Measurements from ENCODE around the gene CNIH3.

The CNIH3 gene

DNA sequence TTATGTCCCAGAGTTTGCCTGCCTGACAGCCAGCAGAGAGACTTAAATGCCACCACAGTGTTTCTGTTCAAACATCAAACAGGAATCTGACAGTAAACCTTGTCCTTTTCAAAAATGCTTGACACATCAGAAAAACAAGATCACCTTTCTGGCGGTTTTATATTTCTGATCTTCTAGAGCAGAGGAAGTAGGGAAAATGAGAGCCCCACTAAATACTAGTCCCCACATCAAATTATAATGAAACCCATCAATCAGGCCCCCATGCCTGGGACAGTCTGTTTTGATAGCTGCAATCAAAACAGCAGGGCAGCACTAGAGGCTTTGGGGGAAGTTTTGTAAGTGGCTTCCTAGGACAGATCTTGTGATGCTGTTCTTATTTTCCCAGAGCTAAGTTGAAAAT lies 129.3 kb downstream of the CNIH3 start:
- no peak for DNase-seq (ENCODE audit: low read depth in 2 of 2)

DNA sequence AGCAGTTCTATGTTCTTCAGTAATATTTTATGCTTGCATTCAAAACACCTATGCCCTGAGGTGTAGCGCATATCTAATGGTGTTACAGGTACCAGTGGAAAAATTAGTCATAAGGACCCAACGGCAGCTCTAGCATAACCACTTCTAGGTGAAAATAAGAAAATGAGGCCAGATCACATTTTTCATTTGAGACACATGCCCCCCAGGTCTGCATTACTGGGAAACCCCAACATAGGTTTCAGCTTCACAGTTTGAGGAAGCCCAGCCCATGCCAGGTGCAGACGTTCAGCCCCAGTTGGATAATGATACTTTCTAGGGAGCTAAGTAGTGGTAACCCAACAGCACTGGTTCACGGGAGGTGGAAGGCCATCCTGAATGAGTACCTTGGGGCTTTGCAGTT lies 129.8 kb downstream of the CNIH3 start:
- DNase-seq (ENCODE audit: low read depth in 2 of 2) = no peak

DNA sequence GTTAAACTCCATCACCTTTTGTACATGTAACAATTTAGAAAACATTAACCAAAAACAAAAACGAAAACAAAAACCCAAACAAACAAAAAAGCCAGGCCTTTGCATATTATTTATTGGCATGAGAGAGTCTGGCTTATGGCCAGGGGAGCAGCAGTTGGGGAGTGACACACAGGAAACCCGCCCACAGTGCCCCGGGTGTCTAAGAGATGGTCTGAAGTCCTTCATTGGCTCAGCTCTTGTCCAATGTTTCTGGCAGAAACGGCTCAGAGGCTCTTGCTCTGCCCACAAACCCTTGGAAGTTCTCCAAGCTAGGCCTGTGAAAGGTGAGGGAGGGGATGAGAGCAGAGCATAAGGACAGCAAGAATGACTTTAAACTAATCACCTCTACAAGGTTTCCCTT lies 131.5 kb downstream of the CNIH3 start:
- DNase-seq (ENCODE audit: low read depth in 2 of 2) = no peak

DNA sequence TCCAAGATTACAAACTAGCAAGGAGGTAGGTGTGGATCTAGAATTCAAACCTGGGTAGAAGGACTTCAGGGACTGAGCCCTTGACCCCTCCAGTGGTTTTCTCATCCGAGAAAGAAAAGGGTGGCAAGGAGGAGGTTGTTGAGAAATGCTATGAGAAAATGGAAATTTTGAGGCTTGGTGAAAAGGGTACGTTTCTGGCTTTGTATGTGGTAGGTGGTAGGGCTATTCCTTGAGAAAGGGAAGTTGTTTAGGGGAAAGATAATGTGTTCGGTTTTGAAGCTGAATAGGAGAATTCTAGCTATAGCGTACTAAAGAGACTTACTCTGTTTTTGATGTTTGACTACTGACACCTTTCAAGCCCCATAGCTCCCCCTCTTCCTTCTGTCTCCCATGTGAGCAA lies 133.8 kb downstream of the CNIH3 start:
- no peak for DNase-seq (ENCODE audit: low read depth in 2 of 2)

DNA sequence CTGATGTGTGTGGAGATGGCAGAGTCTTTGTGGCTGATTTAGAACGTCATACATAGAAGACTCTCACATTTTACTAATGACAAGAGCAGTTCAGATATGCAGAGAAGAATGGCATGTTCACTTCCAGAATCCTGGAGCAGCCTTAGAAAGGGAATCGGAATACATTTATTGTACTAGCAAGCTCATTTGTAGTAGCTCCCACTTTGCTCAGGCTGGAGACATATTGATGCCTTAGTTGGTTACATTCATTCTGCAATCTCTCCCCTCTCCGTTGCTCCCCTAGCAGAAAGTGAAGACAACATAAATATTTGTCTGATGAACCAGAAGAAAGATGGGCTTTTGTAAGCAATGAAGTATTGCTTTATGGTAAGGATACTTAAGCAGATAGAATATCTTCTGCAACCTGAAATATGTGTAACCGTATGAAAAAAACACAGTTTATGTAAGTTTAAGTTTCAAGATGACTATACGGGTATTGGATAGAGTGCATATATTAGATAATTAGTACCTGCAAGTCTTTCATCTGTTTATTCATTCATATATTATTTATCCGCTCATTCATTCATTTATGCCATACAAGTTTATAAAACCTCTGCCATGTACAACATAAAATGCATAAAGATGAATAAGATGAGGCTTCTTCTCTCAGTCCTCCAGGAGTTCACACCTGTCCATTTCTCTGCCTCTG lies 135.7 kb downstream of the CNIH3 start:
- DNase-seq (ENCODE audit: low read depth in 2 of 2) = no peak

DNA sequence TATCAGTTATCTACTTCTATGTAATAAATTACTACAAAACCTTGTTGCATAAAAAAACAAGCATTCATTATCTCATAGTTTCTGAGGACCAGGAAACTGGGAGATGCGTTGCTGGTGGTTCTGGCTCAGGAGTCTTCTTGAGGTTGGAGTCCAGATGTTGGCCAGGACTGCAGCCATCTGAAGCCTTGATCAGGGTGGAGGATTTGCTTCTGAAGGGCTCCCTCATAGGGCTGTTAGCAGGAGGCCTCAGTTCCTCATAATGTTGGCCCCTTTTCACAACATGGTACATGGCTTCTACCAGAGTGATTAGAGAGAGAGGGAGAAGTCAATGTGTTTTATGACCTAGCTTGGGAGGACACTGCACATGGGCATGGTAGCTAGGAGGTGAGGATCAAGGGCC lies 137.4 kb downstream of the CNIH3 start:
- no peak for DNase-seq (ENCODE audit: low read depth in 2 of 2)

DNA sequence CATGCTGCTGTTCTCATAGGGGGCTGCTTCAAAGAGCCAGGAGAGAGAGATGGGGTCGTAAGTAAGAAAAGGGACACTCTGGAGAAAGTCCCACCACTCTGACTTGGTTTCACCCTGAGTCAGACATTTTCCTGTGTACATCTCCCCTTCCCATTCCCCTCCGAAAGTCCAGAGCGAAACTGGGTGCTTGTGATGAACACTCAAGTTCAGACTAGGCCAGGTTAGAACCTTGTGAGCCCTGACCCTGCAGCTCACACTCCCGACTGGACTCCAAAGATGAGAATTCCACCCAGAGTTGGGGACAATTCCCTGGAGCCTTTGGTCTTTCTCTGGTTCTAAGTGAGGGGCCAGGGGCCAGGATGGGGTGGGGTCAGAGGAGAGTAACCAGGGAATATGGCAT lies 139.5 kb downstream of the CNIH3 start:
- DNase-seq (ENCODE audit: low read depth in 2 of 2) = no peak

DNA sequence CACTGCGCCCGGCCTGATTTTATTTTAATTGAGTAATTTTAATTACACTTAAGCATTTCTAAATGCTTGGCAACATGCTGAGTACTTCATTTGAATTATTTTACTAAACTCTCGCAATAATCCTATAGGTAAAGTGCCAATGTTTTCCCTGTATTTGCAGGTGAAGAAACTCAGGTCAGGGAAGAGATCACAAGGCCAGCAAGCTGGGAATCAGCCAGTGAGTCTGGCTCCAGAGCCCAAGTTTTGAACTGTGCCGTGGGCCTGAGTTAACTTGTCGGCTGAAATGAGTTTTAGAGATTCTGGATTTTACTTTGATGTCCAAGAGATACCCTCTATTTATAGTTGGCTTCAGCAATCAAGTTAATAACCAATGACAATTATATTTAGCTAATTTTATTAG lies 141.4 kb downstream of the CNIH3 start:
- no peak for DNase-seq (ENCODE audit: low read depth in 2 of 2)

DNA sequence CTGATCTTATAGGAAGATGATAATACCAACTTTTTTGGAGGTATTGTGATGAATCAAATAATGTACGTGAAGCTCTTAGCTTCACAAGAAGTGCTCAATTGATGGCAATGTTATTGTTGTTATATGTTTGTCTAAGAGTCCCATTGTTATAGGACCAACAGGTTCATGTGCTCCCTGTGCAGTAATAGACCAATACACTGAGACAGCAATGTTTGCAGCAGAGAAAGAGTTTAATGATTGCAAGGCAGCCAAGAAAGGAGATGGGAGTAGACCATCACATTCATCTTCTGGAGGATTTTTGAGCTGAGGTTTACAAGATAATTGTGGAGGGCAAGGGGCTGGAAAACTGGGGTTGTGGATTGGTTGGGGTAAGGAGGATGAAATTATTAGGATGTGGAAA lies 143.0 kb downstream of the CNIH3 start:
- DNase-seq (ENCODE audit: low read depth in 2 of 2) = no peak

DNA sequence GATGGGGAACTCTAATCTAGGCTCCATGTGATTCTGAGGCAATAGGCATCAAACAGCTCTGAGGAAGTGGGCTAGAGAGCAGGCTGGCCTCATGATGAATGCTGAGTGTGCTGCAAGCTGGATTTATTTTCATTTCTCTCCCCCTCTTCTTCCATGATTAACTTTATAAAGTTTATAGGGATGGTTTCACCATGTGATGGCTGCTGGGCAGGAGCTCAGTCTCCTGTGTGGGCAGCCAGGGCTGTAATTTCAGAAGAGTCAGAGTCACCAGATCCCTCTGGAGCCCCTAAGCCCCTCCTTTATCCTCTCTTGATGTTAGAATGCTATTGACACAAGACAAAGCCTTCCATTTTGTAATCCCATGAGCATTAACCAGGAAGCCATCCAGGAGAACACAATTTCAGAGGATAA lies 143.6 kb downstream of the CNIH3 start:
- DNase-seq (ENCODE audit: low read depth in 2 of 2) = no peak

DNA sequence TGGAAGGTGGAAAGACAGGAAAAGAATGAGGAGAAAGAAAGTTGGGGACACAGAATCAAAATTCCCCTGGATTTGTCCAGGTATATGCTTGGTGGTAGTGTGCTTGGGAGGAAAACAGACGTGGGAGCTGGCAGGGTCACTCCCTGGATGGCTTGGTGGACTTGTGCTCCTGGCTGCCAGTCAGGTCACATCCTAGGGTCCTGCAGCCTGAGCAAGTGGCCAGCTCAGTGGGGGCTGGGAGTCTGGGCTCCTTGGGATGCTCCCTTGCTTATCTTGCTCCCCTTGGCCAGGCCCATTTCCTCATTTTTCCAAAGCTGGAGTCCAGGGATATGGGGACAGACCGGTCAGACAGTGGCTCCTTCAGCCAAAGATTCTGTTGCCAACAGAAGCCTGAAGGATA lies 144.0 kb downstream of the CNIH3 start:
- no peak for DNase-seq (ENCODE audit: low read depth in 2 of 2)

DNA sequence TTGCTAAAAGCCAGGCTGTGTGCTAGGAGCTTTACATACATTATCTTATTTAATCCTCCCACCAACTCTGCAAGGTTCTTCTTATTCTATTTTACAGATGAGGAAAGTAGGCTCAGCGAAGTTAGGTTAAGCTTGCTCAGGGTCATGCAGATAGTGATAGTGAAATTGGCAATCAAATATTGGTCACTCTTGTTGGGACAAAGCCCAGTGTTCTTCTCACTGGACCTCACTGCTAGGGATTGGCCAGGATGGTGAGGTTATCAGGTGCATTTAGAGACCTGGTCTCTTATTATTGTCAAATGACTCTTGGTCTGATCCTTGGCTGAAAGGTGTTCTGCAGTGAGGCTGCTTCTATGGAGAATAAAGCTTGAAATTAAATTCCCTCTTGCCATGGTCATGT lies 145.1 kb downstream of the CNIH3 start:
- no peak for DNase-seq (ENCODE audit: low read depth in 2 of 2)

DNA sequence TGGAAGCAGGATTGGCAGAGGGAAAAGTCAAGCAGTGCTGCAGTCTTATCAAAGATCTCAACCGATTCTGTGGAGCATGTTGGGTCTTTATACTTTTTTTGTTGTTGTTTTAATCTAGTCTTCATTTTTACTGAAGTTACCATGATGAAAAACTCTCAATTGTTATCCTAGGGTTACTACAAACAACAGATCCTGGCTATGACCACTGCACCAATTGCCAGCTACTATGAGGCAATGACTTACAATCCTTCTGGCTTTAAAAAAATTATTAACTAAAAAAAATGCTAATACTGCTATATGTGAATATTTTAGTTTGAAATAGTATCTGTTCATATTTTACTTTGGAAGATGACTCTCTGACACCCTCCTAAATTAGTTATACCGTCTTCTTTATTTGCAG lies 145.9 kb downstream of the CNIH3 start:
- DNase-seq (ENCODE audit: low read depth in 2 of 2) = no peak

DNA sequence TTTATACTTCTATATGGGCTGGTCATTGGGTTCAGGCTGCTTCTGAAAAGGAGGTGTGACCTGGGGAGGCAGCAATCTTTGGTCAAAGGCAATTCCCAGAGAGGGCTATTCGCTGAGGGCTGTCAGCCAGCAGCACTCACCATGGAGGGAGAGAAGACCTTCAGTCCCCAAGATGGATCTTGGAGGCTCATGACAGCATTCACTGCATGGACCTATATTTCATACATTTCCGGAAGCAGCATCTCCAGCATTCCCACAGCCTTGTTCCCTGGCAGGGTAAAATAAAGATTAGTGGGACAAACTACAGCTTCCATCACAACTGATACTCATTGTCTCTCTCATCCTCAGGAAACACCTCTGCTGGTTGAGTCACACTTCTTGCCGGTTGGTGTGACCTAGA lies 146.6 kb downstream of the CNIH3 start:
- DNase-seq (ENCODE audit: low read depth in 2 of 2) = no peak

DNA sequence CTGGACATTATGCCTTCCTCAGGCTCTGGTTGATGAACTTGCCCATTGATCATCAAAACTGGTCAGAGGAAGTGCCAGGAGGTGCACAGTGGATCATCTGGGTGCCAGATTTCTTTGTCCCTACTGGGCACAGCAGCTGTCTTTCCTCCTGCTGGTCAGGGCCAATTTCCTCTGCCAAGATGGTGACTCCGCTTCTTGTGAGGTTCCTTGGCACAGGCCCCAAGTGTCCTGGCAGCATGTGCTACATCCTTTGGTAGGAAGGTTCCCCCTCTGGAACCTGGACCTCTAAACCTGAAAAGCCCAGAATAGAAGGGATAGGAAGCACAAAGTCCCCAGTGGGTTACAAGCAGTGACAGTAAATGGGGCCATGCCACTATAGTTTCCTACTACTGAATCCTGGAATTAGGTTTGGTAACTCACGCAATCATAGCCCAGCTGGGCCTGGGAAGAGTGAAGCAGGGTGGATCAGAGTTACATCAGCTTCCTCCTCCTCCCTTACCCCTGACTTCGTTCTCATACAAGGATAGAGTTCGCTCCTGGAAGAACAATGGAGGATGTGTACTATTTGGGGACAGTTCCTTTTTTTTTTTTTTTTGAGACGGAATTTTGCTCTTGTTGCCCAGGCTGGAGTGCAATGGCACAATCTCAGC lies 147.1 kb downstream of the CNIH3 start:
- no peak for DNase-seq (ENCODE audit: low read depth in 2 of 2)

DNA sequence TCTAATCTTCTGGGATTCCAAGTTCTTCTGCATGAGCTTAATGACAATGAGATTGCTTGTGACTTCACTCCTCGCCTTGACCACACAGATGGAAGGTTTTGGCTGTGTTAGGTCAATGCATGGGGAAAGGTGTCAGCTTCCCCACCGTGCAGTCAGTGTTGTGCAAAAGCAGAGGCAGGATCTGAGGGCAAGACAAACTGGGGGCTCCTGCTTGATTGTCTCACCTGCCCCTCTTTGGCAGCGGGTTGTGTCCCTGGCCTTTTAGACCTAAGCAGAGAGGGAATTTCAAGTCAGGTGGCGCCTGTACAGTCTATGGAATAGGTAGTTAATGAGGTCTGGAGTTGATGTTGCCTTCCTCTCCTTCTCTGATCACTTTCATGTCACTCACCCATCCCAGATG lies 150.1 kb downstream of the CNIH3 start:
- no peak for DNase-seq (ENCODE audit: low read depth in 2 of 2)

DNA sequence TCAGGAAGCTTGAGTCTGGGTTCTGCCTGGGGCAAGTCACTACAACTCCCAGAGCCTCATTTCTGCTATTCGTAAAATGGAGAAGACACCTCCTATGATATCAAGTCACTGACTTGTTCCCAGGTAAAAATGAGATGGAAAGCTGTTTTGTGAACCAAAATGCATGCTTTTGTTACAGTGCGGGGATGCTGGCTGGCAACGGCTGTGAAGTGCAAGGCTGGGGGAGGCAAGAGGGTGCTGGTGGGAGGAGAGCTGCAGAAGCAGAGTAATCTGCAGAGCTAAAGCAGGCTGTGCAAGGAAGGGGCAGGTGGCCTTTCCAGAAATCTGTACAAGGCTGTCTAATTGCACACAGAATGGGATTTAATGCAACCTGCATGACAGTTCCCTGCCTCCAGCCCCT lies 150.9 kb downstream of the CNIH3 start:
- no peak for DNase-seq (ENCODE audit: low read depth in 2 of 2)

DNA sequence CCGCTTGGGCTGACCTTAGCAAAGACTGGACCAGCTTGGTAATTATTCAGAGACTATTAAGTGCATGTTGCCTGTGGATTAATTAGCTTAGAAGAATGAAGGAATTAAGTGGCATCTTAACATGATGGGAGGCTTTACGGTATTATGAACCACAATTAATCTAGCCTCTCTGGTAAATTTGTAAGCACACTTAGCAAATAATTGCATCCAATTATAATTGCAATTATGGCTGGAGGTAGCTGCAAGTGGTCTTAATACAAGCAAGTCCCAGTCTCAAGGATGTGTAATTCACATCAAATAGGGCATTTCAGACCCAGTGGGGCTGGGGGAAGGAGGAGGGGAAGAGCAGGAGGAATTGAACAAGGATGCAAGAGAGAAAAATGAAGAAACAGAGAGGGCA lies 151.6 kb downstream of the CNIH3 start:
- DNase-seq (ENCODE audit: low read depth in 2 of 2) = no peak

DNA sequence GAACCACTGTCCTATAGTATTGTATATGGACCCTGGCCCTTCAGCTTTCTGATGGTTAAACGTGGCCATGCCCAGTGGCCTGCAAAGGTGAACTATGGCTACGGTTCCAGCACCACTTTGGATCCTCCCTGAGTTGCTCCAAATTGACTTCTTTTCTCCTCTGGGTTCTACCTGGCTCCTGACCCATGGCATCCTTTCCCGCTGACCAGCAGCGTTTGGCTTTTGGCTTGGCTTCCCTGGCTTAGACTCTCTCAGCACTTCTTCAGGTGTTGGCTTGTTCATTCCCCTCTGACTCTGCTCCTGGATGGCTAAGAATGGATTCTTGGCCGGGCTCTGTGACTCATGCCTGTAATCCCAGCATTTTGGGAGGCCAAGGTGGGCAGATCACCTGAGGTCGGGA lies 152.9 kb downstream of the CNIH3 start:
- DNase-seq (ENCODE audit: low read depth in 2 of 2) = no peak

DNA sequence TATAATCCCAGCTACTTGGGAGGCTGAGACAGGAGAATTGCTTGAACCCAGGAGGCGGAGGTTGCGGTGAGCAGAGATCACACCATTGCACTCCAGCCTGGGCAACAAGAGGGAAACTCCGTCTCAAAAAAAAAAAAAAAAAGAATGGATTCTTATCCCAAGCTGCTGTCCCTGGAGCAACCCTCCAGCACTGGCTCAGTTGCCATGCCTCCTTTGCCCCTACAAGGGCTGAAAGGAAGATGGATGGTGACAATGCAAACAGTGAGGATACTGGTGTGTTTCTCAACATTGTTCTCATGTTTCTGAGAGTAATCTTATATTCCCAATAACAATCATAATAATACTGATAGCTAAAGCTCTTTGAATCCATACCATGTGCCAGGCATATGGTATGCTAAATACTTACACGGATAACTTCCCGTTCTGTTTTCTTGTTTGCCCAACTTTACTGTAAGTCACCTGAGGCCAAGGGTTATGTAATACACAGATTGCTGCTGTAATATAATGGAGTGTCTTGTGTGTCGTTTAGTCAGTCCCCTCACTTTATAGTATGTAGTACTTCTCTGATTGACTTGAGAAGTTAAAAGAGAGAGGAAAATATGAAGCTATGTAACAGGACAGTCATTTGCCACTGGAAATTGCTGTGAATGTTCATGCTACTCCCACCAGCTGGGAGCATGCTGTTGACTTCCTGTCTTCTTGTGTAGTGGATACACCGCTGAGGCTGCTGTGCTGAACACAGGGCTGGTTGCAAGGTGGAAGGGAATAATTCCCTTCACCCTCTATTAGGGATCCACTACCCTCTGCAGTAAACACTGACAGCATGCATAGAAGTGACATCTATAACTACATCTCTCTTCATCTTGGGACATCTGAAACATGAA lies 153.6 kb downstream of the CNIH3 start:
- no peak for DNase-seq (ENCODE audit: low read depth in 2 of 2)

DNA sequence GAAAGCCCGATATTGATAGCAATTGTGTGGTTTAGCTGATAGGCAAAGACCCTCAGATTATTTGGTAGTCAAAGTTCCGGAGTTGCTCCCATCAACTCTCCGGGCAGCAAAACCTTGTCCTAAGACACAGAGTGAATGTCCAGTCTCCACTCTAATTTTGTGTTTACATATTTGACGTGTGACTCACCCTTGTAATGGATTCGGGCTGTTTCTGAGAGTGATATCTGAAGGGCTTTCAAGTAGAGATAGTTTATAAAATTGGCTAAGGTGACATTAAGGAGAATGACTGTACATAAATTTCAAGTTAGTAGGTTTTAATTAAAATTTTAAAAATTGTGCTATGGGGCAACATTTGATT lies 154.2 kb downstream of the CNIH3 start:
- no peak for DNase-seq (ENCODE audit: low read depth in 2 of 2)

DNA sequence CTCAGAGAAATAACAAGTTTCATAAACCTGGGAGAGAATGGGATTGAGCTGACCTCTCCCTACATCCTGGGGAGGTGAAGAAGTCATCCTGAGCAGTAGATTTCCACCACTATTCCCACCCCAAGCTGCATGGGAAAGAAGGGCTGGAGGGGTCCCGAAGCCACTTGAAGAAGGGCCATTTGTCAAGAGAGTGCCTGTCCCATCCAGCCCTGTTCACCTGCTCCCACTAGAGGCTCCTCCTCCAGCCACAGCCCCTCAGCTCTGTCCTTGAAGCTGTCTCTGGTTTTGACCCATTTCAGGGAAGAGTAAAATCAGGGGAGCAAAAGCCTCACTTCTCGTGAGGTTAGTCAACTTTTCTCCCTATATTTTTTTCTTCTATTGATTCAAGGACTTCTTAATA lies 157.5 kb downstream of the CNIH3 start:
- no peak for DNase-seq (ENCODE audit: low read depth in 2 of 2)

DNA sequence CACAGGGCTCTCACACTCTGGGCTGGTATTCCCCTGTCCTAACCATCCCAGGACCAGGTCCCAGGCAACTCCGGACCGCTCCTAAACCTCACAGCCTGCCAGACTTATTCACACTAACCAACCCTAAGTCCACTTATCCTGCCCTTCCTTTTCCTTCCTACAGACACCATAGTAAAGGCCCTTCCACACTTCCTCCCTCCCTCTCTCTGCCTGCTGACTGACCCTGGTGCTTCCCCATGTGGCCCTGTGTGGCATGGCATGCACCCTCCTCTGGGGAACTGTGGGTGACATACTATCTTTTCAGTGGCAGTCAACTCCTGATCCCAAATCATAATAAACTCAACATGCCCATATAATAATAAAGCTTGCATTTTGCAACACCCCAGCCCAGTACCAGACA lies 158.3 kb downstream of the CNIH3 start:
- no peak for DNase-seq (ENCODE audit: low read depth in 2 of 2)
